ENCODE measurements around the gene DUSP15. TPM values are rescaled to one million over a fixed set of nuclear protein-coding genes. Genes with fewer than 3 reads are reported as not detected.

Gene DUSP15
- total RNA-seq, 1 donor from 2014 or later, result 19.3 TPM

- H3K27me3 Mint-ChIP-seq (ENCODE audit: unreplicated experiment), result peaks cover 26% of the 10 kb centered on the region
- H3K9me3 Mint-ChIP-seq (ENCODE audit: unreplicated experiment), result peaks cover 24% of the 10 kb centered on the region
- TF ChIP-seq CTCF (IDR thresholded peaks at IDR 0.05; ENCODE audit: partially characterized antibody, unreplicated experiment), result no peak
- H3K27ac Mint-ChIP-seq (ENCODE audit: unreplicated experiment), result peak overlapping the region; percentile 97
- no peaks in the 10 kb centered on the region for H3K36me3 Mint-ChIP-seq (ENCODE audit: unreplicated experiment)
- peak; percentile 42 for DNase-seq
- H3K4me3 Mint-ChIP-seq (ENCODE audit: unreplicated experiment), result peak overlapping the region; percentile 86
- peaks cover 27% of the 10 kb centered on the region for H3K4me1 Mint-ChIP-seq (ENCODE audit: low read depth, unreplicated experiment)
These were observed 7.8 kb downstream of the DUSP15 start for GRCh38 chr20:31862506-31862905.

GRCh38 chr20:31862157-31862470, 8.2 kb downstream of the DUSP15 start:
- DNase-seq, result no peak
- H3K4me1 Mint-ChIP-seq (ENCODE audit: low read depth, unreplicated experiment), result peaks cover 27% of the 10 kb centered on the region
- peak overlapping the region; percentile 97 for H3K27ac Mint-ChIP-seq (ENCODE audit: unreplicated experiment)
- no peaks in the 10 kb centered on the region for H3K36me3 Mint-ChIP-seq (ENCODE audit: unreplicated experiment)
- H3K9me3 Mint-ChIP-seq (ENCODE audit: unreplicated experiment), result peaks cover 24% of the 10 kb centered on the region
- H3K4me3 Mint-ChIP-seq (ENCODE audit: unreplicated experiment), result peak overlapping the region; percentile 86
- peaks cover 29% of the 10 kb centered on the region for H3K27me3 Mint-ChIP-seq (ENCODE audit: unreplicated experiment)
- TF ChIP-seq CTCF (IDR thresholded peaks at IDR 0.05; ENCODE audit: partially characterized antibody, unreplicated experiment), result no peak

GRCh38 chr20:31861385-31862156, 8.8 kb downstream of the DUSP15 start:
- Mint-ChIP-seq H3K4me3 (ENCODE audit: unreplicated experiment) (peak overlapping the region; percentile 86), H3K36me3 (ENCODE audit: unreplicated experiment) (no peaks in the 10 kb centered on the region), H3K27me3 (ENCODE audit: unreplicated experiment) (peaks cover 31% of the 10 kb centered on the region), H3K9me3 (ENCODE audit: unreplicated experiment) (peaks cover 24% of the 10 kb centered on the region), H3K27ac (ENCODE audit: unreplicated experiment) (peak overlapping the region; percentile 97), H3K4me1 (ENCODE audit: low read depth, unreplicated experiment) (peaks cover 27% of the 10 kb centered on the region)
- peak; percentile 7 for TF ChIP-seq CTCF (IDR thresholded peaks at IDR 0.05; ENCODE audit: partially characterized antibody, unreplicated experiment)
- peak; percentile 100 for DNase-seq

- H3K27ac Mint-ChIP-seq (ENCODE audit: unreplicated experiment), result peak overlapping the region; percentile 83
- peak overlapping the region; percentile 86 for H3K4me3 Mint-ChIP-seq (ENCODE audit: unreplicated experiment)
- H3K4me1 Mint-ChIP-seq (ENCODE audit: low read depth, unreplicated experiment), result peaks cover 27% of the 10 kb centered on the region
- peaks cover 24% of the 10 kb centered on the region for H3K9me3 Mint-ChIP-seq (ENCODE audit: unreplicated experiment)
- TF ChIP-seq CTCF (IDR thresholded peaks at IDR 0.05; ENCODE audit: partially characterized antibody, unreplicated experiment), result peak; percentile 29
- H3K36me3 Mint-ChIP-seq (ENCODE audit: unreplicated experiment), result no peaks in the 10 kb centered on the region
- H3K27me3 Mint-ChIP-seq (ENCODE audit: unreplicated experiment), result peaks cover 31% of the 10 kb centered on the region
- peak; percentile 93 for DNase-seq
These were observed 9.3 kb downstream of the DUSP15 start for GRCh38 chr20:31861135-31861384.

GRCh38 chr20:31860390-31861134, 9.8 kb downstream of the DUSP15 start:
- no peak for TF ChIP-seq CTCF (IDR thresholded peaks at IDR 0.05; ENCODE audit: partially characterized antibody, unreplicated experiment)
- Mint-ChIP-seq H3K9me3 (ENCODE audit: unreplicated experiment) (peaks cover 24% of the 10 kb centered on the region), H3K36me3 (ENCODE audit: unreplicated experiment) (no peaks in the 10 kb centered on the region)

More at GRCh38 chr20:31860390-31861134, 9.8 kb downstream of the DUSP15 start:
- H3K27me3 Mint-ChIP-seq (ENCODE audit: unreplicated experiment), result peaks cover 31% of the 10 kb centered on the region
- peak overlapping the region; percentile 83 for H3K27ac Mint-ChIP-seq (ENCODE audit: unreplicated experiment)
- H3K4me3 Mint-ChIP-seq (ENCODE audit: unreplicated experiment), result peak overlapping the region; percentile 86
- DNase-seq, result peak; percentile 54
- peaks cover 27% of the 10 kb centered on the region for H3K4me1 Mint-ChIP-seq (ENCODE audit: low read depth, unreplicated experiment)

Data from glutamatergic neuron (in vitro differentiated cells).